22Rv1 (cell line): Measurements from ENCODE around the gene LRSAM1.

Experiments
- H3K27ac ChIP-seq: fragments of 450-650 bp; 2 replicates; pipeline ENCODE4 v1.5.1; 2017
- ZFX ChIP-seq: fragments of 450-650 bp; IDR thresholded peaks from 2 replicates; pipeline ENCODE4 v1.6.1; 2017; ENCODE audit warnings: antibody characterized with exemption, borderline replicate concordance
- TF ChIP-seq, protein P1 (sequence below): fragments of 450-650 bp; IDR thresholded peaks from 2 replicates; pipeline ENCODE4 v1.5.1; 2017; ENCODE audit warnings: mild to moderate bottlenecking

LRSAM1 gene

GRCh38 chr9:127411122-127411521 lies 40.2 kb upstream of the LRSAM1 start:
- TF ChIP-seq, protein P1, sequence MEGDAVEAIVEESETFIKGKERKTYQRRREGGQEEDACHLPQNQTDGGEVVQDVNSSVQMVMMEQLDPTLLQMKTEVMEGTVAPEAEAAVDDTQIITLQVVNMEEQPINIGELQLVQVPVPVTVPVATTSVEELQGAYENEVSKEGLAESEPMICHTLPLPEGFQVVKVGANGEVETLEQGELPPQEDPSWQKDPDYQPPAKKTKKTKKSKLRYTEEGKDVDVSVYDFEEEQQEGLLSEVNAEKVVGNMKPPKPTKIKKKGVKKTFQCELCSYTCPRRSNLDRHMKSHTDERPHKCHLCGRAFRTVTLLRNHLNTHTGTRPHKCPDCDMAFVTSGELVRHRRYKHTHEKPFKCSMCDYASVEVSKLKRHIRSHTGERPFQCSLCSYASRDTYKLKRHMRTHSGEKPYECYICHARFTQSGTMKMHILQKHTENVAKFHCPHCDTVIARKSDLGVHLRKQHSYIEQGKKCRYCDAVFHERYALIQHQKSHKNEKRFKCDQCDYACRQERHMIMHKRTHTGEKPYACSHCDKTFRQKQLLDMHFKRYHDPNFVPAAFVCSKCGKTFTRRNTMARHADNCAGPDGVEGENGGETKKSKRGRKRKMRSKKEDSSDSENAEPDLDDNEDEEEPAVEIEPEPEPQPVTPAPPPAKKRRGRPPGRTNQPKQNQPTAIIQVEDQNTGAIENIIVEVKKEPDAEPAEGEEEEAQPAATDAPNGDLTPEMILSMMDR, result no peak
- TF ChIP-seq ZFX, result no peak
- no peak overlapping the region for H3K27ac ChIP-seq

GRCh38 chr9:127415141-127415540 lies 36.2 kb upstream of the LRSAM1 start:
- no peak for TF ChIP-seq ZFX
- TF ChIP-seq, protein P1, result no peak
- H3K27ac ChIP-seq, result no peak overlapping the region

DNA sequence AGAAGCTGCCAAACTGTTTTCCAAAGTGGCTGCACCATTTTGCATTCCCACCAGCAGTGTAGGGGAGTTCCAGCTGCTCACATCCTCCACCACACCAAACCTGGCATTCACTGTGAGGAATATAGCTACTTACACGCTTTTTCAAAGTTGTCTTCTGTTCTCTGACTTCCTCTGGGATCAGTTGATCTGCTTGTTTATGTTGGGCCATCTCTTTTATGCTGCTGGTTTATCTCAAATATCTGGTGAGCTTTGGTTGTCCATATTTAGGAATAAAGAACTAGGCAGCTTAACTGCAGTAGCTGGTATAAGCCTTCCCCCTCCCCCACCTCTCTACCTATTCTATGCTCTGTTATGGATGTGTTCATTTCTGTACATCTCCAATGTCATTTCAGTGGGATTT lies 35.7 kb upstream of the LRSAM1 start:
- no peak overlapping the region for H3K27ac ChIP-seq
- no peak for TF ChIP-seq ZFX
- TF ChIP-seq, protein P1, result no peak

- peak overlapping the region; percentile 46 for H3K27ac ChIP-seq
- TF ChIP-seq ZFX, result no peak
- TF ChIP-seq, protein P1, result no peak
Measured at GRCh38 chr9:127417131-127418036, 33.9 kb upstream of the LRSAM1 start.

GRCh38 chr9:127418037-127418471 lies 33.3 kb upstream of the LRSAM1 start:
- TF ChIP-seq, protein P1, result peak; percentile 48
- TF ChIP-seq ZFX, result no peak
- peak overlapping the region; percentile 46; the same call in 1 of the 2 replicates for H3K27ac ChIP-seq

DNA sequence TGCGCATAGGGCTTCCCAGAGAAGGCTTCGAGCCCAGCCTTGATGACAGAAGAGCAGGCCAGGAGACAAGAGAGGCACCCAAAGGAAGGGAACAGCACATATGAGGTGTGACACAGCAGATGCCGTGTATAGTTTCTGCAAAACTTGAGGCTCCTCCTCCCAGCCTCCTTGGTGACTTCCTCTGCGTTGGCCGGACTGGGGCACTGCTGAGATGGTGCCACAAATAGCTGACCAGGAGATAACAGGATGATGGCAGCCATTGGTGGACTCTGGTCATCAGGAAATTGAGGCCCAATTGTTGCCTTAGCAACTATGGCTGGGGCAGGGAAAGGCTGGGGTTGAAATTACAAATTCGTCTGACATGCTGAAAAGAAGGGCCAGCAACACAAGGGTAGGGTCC lies 32.0 kb upstream of the LRSAM1 start:
- TF ChIP-seq ZFX, result no peak
- TF ChIP-seq, protein P1, result no peak
- no peak overlapping the region for H3K27ac ChIP-seq

- no peak overlapping the region for H3K27ac ChIP-seq
- no peak for TF ChIP-seq ZFX
- TF ChIP-seq, protein P1, result no peak
Measured at GRCh38 chr9:127421057-127421456, 30.3 kb upstream of the LRSAM1 start.
